K562 treated with DMSO at 1 percent for 24 hours (cell line): Measurements from ENCODE around the gene GALT. TPM values are rescaled to one million over a fixed set of nuclear protein-coding genes. Genes with fewer than 3 reads are reported as not detected.

ENCODE experiments used
- total RNA-seq: library from RNA; unstranded; fragments of 300-600 nt; gene quantifications from 2 replicates; pipeline ENCODE4 v1.2.3, GENCODE V29; 2022; ENCODE audit warnings: low read depth; ENCODE audit not compliant: insufficient read depth

The GALT gene
- 16.9 and 18.1 TPM in 2 replicates for total RNA-seq

DNA sequence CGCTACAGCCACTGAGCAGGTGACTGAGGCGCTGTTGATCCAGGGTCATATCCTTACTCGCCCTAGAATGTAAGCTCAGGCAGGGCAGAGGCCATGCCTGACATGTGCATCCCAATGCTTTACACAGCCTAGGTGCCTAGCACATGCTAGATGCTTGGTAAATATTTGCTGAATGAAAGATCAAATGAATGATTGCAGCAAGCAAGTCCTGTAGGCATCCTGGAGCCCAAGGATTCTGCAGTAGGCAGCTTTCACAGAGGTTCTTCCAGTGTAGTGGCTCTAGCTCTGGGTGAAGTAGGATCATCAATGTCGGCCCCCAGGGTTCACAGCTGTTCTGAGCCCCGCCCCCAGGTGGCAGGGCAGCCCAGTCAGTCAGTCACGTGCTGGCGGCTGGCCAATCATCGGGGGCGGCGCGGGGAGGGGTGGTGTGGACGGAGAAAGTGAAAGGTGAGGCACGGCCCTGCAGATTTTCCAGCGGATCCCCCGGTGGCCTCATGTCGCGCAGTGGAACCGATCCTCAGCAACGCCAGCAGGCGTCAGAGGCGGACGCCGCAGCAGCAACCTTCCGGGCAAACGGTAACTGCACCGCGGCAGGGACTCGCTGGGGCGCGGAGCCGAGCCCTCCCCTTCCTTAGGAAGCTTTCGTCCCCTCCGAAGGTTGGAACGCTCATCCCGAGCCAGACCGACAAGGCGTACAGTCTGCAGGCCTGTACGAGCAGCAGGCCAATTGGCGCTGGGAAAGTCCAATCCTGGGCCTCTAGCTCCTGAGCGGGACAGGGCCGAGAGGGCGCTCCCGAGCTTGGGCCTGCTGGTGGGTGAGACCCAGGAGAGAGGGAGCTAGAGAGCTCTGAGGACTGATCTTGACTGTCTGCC lies at the start of gene GALT:
Gene GALT (plus strand): TSS at position 465 of the 873 bp plus-strand sequence. CDS start 30 bp downstream, at position 495.

DNA sequence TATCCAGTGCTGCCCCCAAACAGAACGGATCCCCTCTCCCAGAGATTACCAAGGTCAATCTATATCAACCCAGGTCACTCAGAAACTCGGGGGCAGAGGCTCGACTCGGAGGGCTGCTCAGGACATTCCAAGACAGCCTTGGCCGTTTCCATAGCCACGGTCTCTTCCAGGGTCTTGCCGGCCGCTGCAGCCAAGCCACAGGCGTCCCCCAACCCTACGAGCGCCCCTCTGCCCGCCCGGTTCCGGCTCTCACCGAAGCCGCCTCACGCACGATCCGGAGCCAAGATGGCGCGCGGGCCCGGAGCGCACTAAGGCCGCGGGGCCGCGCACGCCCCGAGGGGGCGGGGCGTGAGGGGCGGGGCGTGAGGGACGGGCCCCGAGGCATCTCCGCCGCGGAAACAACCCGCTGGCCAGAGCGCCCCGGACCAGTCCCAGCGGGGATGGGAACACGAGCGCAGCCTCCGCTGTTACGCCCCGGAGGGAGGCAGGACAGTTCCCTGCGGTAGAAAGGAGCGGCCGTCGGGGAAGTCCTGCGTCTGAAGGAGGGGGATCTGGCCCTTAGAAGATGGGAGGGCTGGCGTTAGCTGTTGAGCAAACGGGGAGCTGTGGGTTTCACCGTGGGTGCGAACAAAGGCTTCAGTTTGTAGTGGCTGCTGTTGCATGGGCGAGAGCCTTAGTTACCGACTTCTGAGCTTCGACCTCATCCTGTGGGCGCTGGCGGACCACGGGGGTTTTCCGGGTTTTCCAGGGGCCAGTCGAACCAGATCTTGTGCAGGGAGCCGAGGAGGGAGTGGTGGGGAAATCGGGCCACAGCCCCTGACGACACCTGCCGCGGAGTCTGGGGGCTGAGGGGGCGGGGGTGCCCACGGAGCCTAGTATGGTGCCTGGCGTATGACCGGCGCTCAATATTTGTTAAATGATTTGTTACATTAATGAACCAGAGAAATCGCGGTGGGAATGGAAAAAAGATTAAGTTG lies 34.4 kb upstream of the GALT start, which contains the start of gene RPP25L:
Gene RPP25L (minus strand): TSS at position 287 of the 977 bp plus-strand sequence. CDS start 801 bp downstream, outside the sequence.

DNA sequence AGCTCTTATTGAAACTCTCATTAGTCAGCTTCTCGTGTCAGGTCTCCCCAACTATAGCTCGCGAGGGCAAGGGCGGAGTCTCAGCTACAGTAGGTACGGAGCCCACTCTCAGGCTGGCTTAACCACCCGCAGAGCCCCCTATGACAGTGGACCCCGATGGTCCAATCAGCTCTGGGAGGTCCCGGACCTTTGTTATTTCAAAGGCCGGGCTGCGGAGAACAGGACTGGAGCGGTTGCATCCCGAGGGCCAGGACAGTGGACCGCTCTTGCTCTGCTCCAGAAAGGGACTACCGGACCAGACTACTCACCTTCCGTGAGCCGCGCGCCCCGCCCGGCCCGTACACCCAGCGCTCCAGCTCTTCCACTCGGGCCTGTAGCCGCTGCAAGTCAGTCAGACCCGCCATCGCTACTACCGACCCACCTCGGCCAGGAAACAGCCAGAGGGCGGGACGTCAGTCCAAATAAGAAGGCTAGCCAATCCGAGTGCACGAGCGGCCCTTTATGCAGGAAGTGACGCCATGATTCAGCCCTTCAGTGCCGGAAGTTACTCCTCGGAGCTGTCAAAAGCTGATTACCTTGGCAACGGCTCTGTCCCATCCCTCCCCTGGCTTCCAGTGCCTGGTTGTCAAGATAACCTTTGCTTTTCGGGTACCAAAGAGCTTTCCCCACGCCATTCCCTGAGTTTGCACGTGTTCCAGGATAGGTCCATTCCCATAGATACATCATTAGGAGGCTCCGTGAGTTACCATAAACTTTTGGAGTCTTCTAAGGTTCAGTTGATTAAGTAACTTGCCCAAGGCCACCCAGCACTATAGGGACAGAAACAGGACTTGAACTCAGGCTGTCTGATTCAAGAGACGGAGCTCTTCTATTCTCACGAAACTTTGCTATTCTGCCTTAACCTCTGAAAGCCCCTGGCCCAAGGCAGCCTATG lies 26.1 kb upstream of the GALT start, which contains the start of gene DCTN3:
Gene DCTN3 (minus strand): TSS at position 435 of the 934 bp plus-strand sequence. CDS start 31 bp downstream, at position 404.

DNA sequence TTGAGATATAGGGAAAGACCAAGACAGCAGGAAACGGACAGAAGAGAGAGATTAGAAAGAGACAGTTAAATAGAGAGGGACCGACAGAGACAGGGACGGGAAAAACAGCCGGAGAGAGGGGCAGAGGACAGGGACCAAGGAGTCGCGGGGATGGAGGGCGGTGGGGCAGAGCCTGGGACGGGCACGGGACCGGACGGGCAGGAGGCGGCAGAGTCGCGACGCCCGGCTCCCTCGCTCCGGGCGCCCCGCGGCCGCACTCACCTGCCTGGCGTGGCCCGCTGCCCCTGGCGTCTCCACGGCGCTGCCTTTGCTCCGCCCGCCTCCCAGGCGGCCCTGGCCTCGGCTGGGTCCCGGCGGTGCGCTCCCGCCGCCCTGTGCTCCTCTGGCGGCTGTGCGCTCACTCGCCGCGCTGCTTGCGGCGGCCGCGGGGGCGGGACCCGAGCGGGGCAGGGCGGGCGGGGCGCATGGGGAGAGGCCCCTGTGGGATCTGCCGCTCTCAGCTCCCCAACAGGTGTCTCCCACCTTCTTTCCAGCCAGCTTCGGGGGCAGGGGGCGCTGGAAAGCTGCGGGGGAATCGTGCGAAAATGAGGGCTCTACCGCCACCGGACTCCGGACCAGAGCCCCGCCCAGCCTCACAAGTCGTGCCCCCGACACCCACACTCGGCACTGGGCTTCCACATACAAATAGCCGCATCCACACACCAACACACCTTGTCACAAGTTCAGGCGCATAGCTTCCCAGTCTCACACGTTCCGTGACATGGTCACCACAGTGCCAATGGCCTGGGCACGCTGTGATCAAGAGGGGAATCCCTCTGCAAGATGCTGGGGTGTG lies 17.6 kb upstream of the GALT start, which contains the start of gene ARID3C:
Gene ARID3C (minus strand): TSS at position 411 of the 835 bp plus-strand sequence. CDS start 1,052 bp downstream, outside the sequence.

DNA sequence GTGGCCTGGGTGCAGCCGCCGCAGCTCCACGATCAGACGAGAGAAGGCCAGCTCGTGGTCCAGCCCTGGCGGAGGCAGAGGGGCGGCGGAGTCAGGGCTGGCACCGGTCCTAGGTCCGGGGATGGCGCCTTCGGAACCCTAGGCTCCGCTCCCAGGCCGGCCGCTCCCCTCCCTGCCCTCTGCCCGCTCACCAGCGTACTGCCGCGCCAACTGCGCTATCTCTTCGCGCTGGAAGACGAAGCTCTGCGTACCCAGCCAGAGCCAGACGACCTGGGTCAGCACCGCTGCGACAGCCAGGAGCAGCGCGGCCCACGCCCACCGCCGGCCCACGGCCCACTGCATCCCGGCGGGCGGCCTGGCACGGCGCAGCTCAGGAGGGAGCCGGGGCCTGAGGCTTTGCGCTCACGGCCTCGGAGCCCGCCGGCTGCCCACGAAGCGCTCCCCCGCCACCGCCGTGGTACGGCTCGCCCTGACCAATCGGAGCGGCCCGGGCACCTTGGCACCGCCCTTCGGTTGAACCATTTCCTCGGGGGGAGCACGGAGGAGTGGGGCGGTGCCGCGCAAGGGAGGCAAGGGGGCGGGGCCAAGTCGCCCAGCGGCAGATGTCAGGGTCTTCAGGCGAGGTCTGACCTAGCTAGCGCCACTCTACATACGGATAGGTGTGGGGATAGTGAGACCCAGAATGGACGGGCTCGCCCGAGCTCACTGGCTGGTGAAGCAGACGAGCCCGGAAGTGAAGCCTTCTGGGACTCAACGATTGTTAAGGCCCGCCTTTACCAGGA lies 8.9 kb upstream of the GALT start, which contains the start of gene SIGMAR1:
Gene SIGMAR1 (minus strand): TSS at position 432 of the 782 bp plus-strand sequence. CDS start 90 bp downstream, at position 342.

DNA sequence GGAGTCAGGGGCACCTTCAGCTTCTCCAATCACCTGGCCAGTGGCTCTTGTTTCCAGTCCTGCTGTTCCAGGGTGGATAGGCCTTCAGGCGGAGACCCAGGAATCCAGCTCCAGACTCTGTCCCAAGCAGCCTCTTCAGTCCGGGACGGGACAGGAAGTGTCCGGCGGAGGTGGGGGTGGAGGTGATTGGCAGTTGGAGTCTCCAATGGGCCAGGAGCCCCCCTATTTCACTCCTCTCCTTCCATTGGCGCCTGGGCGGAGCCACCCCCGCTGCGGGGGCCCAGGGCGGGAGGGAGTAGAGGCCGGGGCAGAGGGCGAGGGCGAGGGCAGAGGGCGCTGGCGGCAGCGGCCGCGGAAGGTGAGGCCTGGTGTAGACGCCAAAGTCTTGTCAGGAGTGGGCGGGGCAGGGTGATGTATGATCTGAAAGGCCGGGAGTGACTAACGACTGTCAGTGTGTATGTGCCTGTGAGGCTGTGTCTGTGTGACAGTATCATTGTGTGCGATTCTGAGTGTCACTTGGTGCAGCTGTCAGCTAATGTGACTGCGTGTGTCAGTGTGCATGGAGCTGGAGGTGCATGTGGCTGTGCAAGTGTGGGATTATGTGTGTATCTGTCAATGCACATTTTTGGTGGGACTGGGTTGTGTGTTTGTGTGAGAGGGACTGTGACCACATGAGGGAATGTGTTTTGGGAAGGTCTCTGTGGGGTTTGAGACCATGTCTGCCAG lies 5.6 kb downstream of the GALT start, which contains the start of gene IL11RA:
Gene IL11RA (plus strand): TSS at position 310 of the 726 bp plus-strand sequence. CDS start 3,033 bp downstream, outside the sequence.

DNA sequence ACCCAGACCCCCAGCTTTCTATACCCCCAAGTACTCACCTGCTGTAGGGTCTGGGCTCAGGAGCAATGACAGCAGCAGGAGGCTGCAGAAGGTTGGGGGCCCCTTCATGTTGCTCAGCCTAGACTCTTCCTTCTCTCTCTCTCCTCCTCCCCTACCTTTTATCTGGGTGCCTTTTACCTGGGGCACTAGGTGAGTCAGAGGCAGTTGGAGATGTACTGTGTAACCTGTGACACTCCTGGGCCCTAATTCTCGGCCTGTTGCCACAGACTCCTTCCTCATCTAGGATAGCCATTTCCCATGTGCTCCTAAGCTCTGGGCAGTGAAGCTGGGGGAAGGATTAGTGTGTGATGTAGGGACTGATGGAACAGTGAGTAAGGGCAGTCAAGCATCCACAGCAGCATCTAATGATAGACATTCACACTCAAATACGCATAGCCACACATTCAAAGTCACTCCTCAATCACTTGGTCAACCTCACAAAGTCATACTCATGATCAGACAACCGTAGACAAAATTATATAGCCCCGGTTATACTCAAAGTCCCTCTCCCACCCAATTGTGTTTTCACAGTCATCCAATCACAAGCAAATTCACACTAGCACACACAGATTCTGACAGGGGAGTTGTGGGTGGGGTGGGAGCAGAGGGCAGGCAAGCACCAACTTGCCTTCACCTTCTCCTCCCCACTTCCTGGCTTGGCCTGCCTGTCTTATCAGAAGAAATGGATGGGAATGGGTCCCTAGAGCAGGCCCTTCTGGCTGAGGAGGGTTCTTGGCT lies 16.2 kb downstream of the GALT start, which contains the start of gene CCL27:
Gene CCL27 (minus strand): TSS at position 132 of the 777 bp plus-strand sequence. CDS start 24 bp downstream, at position 108.

DNA sequence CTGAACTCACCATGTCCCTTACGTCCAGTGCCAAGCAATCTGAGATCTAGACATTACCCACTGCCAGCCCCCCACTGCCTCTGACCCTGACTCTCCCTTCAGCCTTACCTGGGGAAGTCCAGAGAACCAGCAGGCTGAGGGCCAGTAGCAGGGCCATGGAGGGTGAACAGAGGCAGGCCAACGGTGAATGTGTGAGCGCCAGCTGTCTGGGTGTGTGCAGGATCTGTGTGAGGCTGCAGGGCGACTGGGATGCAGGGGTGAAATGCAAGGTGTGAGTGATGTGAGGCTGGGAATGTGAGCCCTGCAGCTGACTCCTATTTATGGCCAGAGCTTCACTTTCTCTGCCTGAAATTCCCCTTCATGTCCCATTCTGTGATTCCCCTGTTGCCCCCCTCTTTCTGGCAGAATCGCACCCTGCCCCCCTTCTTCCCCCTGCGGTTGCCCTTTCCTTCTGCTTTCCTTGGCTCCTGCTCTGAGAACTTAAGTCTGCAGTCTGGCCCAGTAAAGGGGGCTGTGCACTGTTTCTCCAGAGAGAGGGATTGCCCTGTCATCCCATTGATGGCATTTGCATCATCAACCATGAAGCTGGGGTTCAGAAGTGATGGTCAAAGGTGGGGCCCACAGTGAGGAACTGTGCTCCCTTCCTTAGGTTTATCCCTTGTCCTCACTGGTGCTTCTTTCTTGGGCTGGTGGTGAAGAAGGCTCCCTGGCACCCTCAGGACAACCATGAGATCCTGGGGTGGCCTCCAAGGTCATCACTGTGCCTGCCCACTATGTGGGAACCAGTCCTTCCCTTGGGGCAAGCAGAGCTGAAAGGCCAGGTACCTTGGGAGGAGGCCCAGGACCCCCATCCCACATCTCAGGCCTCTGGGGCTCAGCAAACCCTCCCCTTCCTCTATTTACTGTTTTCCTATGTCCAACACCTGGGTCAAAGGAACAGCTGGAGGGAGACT lies 44.8 kb downstream of the GALT start, which contains the start of gene CCL19:
Gene CCL19 (minus strand): TSS at position 294 of the 953 bp plus-strand sequence. CDS start 137 bp downstream, at position 157.

Other genes with a start within 250 kb of the GALT start
- gene FAM219A, start 188.1 kb upstream of the GALT start, total RNA-seq = 20.9 and 21.6 TPM in 2 replicates
- gene DNAI1, start 187.9 kb upstream of the GALT start, total RNA-seq = not detected in 2 replicates
- gene ENHO, start 123.7 kb upstream of the GALT start, total RNA-seq = not detected in 2 replicates
- gene CNTFR, start 57.0 kb upstream of the GALT start, total RNA-seq = 0.21 TPM in 1 of 2 replicates, not detected in the other
- 52.6 and 55.0 TPM in 2 replicates for gene RPP25L, start 34.6 kb upstream of the GALT start, total RNA-seq
- gene DCTN3, start 26.2 kb upstream of the GALT start, total RNA-seq = 146 and 150 TPM in 2 replicates
- gene ARID3C, start 17.6 kb upstream of the GALT start, total RNA-seq = not detected in 2 replicates
- gene SIGMAR1, start 8.9 kb upstream of the GALT start, total RNA-seq = 44.3 and 46.8 TPM in 2 replicates
- 4.7 and 6.3 TPM in 2 replicates for gene IL11RA, start 5.5 kb downstream of the GALT start, total RNA-seq
- not detected in 2 replicates for gene CCL27, start 16.0 kb downstream of the GALT start, total RNA-seq
- gene CCL19, start 44.6 kb downstream of the GALT start, total RNA-seq = not detected in 2 replicates
- not detected in 2 replicates for gene CCL21, start 63.5 kb downstream of the GALT start, total RNA-seq